ENCODE data around the gene RBPMS2. TPM values are rescaled to one million over a fixed set of nuclear protein-coding genes. Genes with fewer than 3 reads are reported as not detected.

Gene RBPMS2
- total and polyA plus RNA-seq, 2 of the 8 experiments (the other 6 are each of a cell fraction or from before 2014, with no cell fraction given) = 55.8 to 238 TPM

DNA sequence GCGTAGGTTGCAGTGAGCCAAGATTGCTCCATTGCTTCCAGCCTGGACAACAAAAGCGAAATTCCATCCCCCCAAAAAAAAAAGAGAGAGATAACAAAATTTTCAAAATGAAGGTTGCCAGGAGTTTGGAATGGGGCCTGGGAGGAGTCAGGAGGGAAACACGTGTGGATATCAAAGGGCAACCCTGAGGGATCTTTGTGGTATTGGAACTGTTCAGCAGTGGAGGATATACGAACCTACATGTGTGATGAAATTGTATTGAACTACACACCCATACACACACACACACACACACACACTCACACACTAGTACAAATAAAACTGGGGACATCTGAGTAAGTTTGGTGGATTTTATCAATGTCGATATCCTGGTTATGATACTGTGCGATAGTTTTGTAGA is 61.8 kb downstream of the RBPMS2 start:
- Histone ChIP-seq H3K23ac (ENCODE audit: insufficient read length) (no peak overlapping the region), H3K4me3 (ENCODE audit: extremely low read depth in 1 of 4, insufficient read depth in 2 of 4, low read depth in 3 of 4, low read length in 4 of 4) (no peak overlapping the region), H2BK12ac (ENCODE audit: low read depth, low read length) (no peak overlapping the region), H3K56ac (replicated peaks; ENCODE audit: insufficient read length, low read depth, low read length) (no peak overlapping the region), H2AFZ (ENCODE audit: low read length) (no peak overlapping the region), H3K9me3 (ENCODE audit: insufficient read depth in 2 of 2, low read depth in 1 of 2, low read length in 1 of 2) (no peaks in the 10 kb centered on the region), H3K23me2 (ENCODE audit: low read depth, low read length) (no peaks in the 10 kb centered on the region), H3K9ac (replicated peaks in 1 of 4; ENCODE audit: extremely low read depth in 1 of 4, low read depth in 3 of 4, low read length in 3 of 4) (no peak overlapping the region), H3K14ac (ENCODE audit: insufficient read length) (no peak overlapping the region), H3K18ac (ENCODE audit: extremely low read depth, low read length) (no peak overlapping the region), H3K79me2 (ENCODE audit: control insufficient read depth in 1 of 2, insufficient read depth in 2 of 2, low read length in 2 of 2) (no peaks in the 10 kb centered on the region), H4K8ac (ENCODE audit: extremely low read depth, insufficient read depth, low read length) (no peak overlapping the region), H4K5ac (ENCODE audit: insufficient read length, low read depth, low read length) (no peak overlapping the region), H3K27me3 (replicated peaks in 1 of 4; ENCODE audit: control insufficient read depth in 3 of 4, extremely low read depth in 1 of 4, insufficient read depth in 3 of 4, low read length in 3 of 4) (no peaks in the 10 kb centered on the region), H2BK5ac (ENCODE audit: low read depth, low read length) (no peak overlapping the region), H3K27ac (ENCODE audit: low read depth, low read length) (no peak overlapping the region), H3K4me1 (replicated peaks in 1 of 4; ENCODE audit: control insufficient read depth in 3 of 4, insufficient read depth in 4 of 4, low read length in 3 of 4) (no peaks in the 10 kb centered on the region), H4K91ac (replicated peaks; ENCODE audit: insufficient read length, low read length) (no peak overlapping the region), H4K20me1 (replicated peaks in 1 of 2; ENCODE audit: control insufficient read depth in 1 of 2, insufficient read depth in 2 of 2, low read length in 2 of 2) (no peaks in the 10 kb centered on the region), H3K4me2 (ENCODE audit: insufficient read depth in 1 of 2, low read depth in 2 of 2, low read length in 2 of 2) (no peak overlapping the region), H2BK15ac (ENCODE audit: low read length) (no peak overlapping the region), H3K79me1 (ENCODE audit: low read depth, low read length) (no peaks in the 10 kb centered on the region), H3K36me3 (ENCODE audit: control insufficient read depth in 2 of 4, insufficient read depth in 4 of 4, low read length in 3 of 4) (peaks cover 11 to 51% (median 38%) of the 10 kb centered on the region in 4 experiments), H2BK120ac (replicated peaks; ENCODE audit: low read depth, low read length) (no peak overlapping the region), H3K4ac (replicated peaks; ENCODE audit: insufficient read length, low read depth, low read length) (no peak overlapping the region), H2AK5ac (ENCODE audit: low read depth, low read length) (no peak overlapping the region), H2BK20ac (ENCODE audit: low read length) (no peak overlapping the region)
- DNase-seq (ENCODE audit: low read depth in 1 of 2, low spot score in 2 of 2) (no peak), FAIRE-seq (no peak)
- CTCF ChIA-PET (ENCODE audit: partially characterized antibody) = interaction anchor here (5.9 kb wide), 1 partner anchor 14 kb away, joined by 28 read pairs; no protein-coding TSS in a partner anchor
- WGBS, 2 experiments (ENCODE audit: extremely low coverage in 1 of 2, insufficient coverage in 1 of 2, insufficient read length in 1 of 2, insufficient replicate concordance in 2 of 2, low coverage in 1 of 2, low lambda C conversion rate in 2 of 2, missing lambda C conversion rate in 1 of 2) = 93% methylated on average over 6 of the region's 6 CpGs; no CpG with 5 or more reads in 1 of the 2 experiments
- POLR2A ChIA-PET (ENCODE audit: partially characterized antibody) = interaction anchor here (39.0 to 59.2 kb wide), 2 partner anchors 5 to 19 kb away, joined by 1192 read pairs; no protein-coding TSS in a partner anchor
- TF ChIP-seq KDM5A (IDR thresholded peaks at IDR 0.05; ENCODE audit: low read length) (no peak), TAF7 (optimal IDR thresholded peaks at IDR 0.05; ENCODE audit: borderline replicate concordance, low read depth, low read length) (no peak), YY1 (IDR thresholded peaks at IDR 0.05; ENCODE audit: low read depth, low read length) (no peak), TEAD4 (IDR thresholded peaks at IDR 0.05; ENCODE audit: low read depth, low read length) (no peak), PHF8 (conservative IDR thresholded peaks at IDR 0.05; ENCODE audit: low read depth, low read length) (no peak), CHD2 (IDR thresholded peaks at IDR 0.05; ENCODE audit: low read length) (no peak), SIRT6 (IDR thresholded peaks at IDR 0.05; ENCODE audit: low read length) (no peak), EP300 (IDR thresholded peaks at IDR 0.05; ENCODE audit: borderline replicate concordance in 1 of 2, low read depth in 2 of 2, low read length in 2 of 2) (no peak), CREB1 (IDR thresholded peaks at IDR 0.05) (no peak)
- TF ChIP-seq, protein P1, sequence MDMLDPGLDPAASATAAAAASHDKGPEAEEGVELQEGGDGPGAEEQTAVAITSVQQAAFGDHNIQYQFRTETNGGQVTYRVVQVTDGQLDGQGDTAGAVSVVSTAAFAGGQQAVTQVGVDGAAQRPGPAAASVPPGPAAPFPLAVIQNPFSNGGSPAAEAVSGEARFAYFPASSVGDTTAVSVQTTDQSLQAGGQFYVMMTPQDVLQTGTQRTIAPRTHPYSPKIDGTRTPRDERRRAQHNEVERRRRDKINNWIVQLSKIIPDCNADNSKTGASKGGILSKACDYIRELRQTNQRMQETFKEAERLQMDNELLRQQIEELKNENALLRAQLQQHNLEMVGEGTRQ (IDR thresholded peaks at IDR 0.05; ENCODE audit: low read length) = no peak
- TF ChIP-seq, protein P2, sequence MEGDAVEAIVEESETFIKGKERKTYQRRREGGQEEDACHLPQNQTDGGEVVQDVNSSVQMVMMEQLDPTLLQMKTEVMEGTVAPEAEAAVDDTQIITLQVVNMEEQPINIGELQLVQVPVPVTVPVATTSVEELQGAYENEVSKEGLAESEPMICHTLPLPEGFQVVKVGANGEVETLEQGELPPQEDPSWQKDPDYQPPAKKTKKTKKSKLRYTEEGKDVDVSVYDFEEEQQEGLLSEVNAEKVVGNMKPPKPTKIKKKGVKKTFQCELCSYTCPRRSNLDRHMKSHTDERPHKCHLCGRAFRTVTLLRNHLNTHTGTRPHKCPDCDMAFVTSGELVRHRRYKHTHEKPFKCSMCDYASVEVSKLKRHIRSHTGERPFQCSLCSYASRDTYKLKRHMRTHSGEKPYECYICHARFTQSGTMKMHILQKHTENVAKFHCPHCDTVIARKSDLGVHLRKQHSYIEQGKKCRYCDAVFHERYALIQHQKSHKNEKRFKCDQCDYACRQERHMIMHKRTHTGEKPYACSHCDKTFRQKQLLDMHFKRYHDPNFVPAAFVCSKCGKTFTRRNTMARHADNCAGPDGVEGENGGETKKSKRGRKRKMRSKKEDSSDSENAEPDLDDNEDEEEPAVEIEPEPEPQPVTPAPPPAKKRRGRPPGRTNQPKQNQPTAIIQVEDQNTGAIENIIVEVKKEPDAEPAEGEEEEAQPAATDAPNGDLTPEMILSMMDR (IDR thresholded peaks at IDR 0.05; ENCODE audit: control extremely low read depth in 1 of 3, insufficient read depth in 1 of 3, low read depth in 1 of 3, low read length in 3 of 3) = no peak

All from H1 (cell line).